Upper lobe of left lung (tissue), 6 donors: ENCODE data around the gene DEFB128. TPM values are rescaled to one million over a fixed set of nuclear protein-coding genes. Genes with fewer than 3 reads are reported as not detected.

Experiments used
- ATAC-seq, 2 donors: fragments of 200-7000 bp; cut with Tn5 transposase; one replicate each; pipeline ENCODE4 v1.9.1; 2022; ENCODE audit warnings: mild to moderate bottlenecking in 2 of 2, moderate library complexity in 2 of 2; ENCODE audit not compliant: low FRiP score in 2 of 2
- DNase-seq, 2 donors: peaks; one replicate each; pipeline ENCODE4 v3.0.0-alpha.2; 2019 to 2020
- H3K27ac ChIP-seq, 4 donors: fragments of 200-600 bp; sonication (generic); one replicate each; pipeline ENCODE4 v1.5.1; 2016 to 2019
- H3K27me3 ChIP-seq, 4 donors: fragments of 200-600 bp; sonication (generic); one replicate each; pipeline ENCODE4 v1.5.1; 2017 to 2019
- H3K36me3 ChIP-seq, 4 donors: fragments of 200-600 bp; sonication (generic); one replicate each; pipeline ENCODE4 v1.5.1; 2016 to 2019
- H3K4me1 ChIP-seq, 4 donors: fragments of 200-600 bp; sonication (generic); one replicate each; pipeline ENCODE4 v1.5.1; 2018 to 2019
- H3K4me3 ChIP-seq, 4 donors: fragments of 200-600 bp; sonication (generic); one replicate each; pipeline ENCODE4 v1.5.1; 2017 to 2019; ENCODE audit warnings: mild to moderate bottlenecking in 2 of 4, moderate library complexity in 1 of 4
- H3K9me3 ChIP-seq, 4 donors: fragments of 200-600 bp; sonication (generic); one replicate each; pipeline ENCODE4 v1.5.1; 2018 to 2019
- CTCF ChIP-seq, 6 experiments: fragments of 450-650 bp in 4 of 6; fragments of 200-600 bp in 2 of 6; sonication (generic) in 2 of 6; IDR thresholded peaks; one replicate each; pipeline ENCODE4 v1.5.1; 2016 to 2019; ENCODE audit warnings: antibody characterized with exemption in 6 of 6
- EP300 ChIP-seq, 4 donors: sonication (generic); formaldehyde crosslinking; IDR thresholded peaks; one replicate each; pipeline ENCODE4 v1.5.1; 2017; ENCODE audit warnings: antibody characterized with exemption in 4 of 4, control low read depth in 2 of 4
- POLR2A ChIP-seq, 4 donors: fragments of 450-650 bp; IDR thresholded peaks; one replicate each; pipeline ENCODE4 v1.5.1; 2016 to 2017; ENCODE audit warnings: antibody characterized with exemption in 4 of 4, mild to moderate bottlenecking in 2 of 4
- POLR2AphosphoS5 ChIP-seq, 2 donors: sonication (generic); formaldehyde crosslinking; IDR thresholded peaks; one replicate each; pipeline ENCODE4 v1.5.1; 2017; ENCODE audit warnings: antibody characterized with exemption in 2 of 2
- WGBS, 2 donors: methylation state at CpG; one replicate each; pipeline ENCODE4 v1.1.5; 2017 to 2018; 5-methylcytosine and 5-hydroxymethylcytosine counted together
- total RNA-seq, 6 donors: library from RNA; depleted of rRNA in 4 of 6; stranded (reverse); fragments of >200 nt in 4 of 6; gene quantifications; one replicate each; pipeline versions ENCODE4 v1.1.0 to v1.2.1, GENCODE V29; 2016 to 2021
- donor health status: DM: no; HTN: no; CAD: no; lungs with moderate emphysema.
- donor health status: DM: no; HTN: yes; CAD: no; lungs with severe emphysema.

DEFB128 gene
- total RNA-seq, 6 donors from 2014 or later, result not detected

- Histone ChIP-seq H3K4me1 (no peaks in the 10 kb centered on the region), H3K9me3 (no peaks in the 10 kb centered on the region), H3K4me3 (no peak overlapping the region), H3K27me3 (no peaks in the 10 kb centered on the region), H3K36me3 (no peaks in the 10 kb centered on the region), H3K27ac (no peak overlapping the region)
- TF ChIP-seq POLR2AphosphoS5 (IDR thresholded peaks at IDR 0.05) (no peak), EP300 (IDR thresholded peaks at IDR 0.05) (no peak), CTCF (IDR thresholded peaks at IDR 0.05) (no peak)
- ATAC-seq (no peak), DNase-seq (no peak)
- 82 to 88% methylated on average over 1 of the region's 1 CpG for WGBS, 2 donors
These were observed 8.7 kb upstream of the DEFB128 start for GRCh38 chr20:198225-198624.

GRCh38 chr20:187733-188132 lies 1.8 kb downstream of the DEFB128 start:
- Histone ChIP-seq H3K9me3 (peaks cover 0 to 4% (median 0%) of the 10 kb centered on the region in 4 donors), H3K27me3 (no peaks in the 10 kb centered on the region), H3K36me3 (no peaks in the 10 kb centered on the region), H3K4me1 (no peaks in the 10 kb centered on the region), H3K27ac (no peak overlapping the region), H3K4me3 (no peak overlapping the region)
- WGBS, 2 donors, result 65 to 77% methylated on average over 2 of the region's 2 CpGs
- ATAC-seq, result no peak
- DNase-seq, result no peak
- no peak for TF ChIP-seq POLR2AphosphoS5 (IDR thresholded peaks at IDR 0.05)
- no peak for TF ChIP-seq EP300 (IDR thresholded peaks at IDR 0.05)
- TF ChIP-seq CTCF (IDR thresholded peaks at IDR 0.05), result no peak
- TF ChIP-seq POLR2A (IDR thresholded peaks at IDR 0.05), result no peak

GRCh38 chr20:184288-184687 lies 5.2 kb downstream of the DEFB128 start:
- no peak for TF ChIP-seq EP300 (IDR thresholded peaks at IDR 0.05)
- TF ChIP-seq CTCF (IDR thresholded peaks at IDR 0.05), result no peak
- no peak for TF ChIP-seq POLR2A (IDR thresholded peaks at IDR 0.05)
- Histone ChIP-seq H3K9me3 (no peaks in the 10 kb centered on the region), H3K27ac (no peak overlapping the region), H3K36me3 (no peaks in the 10 kb centered on the region), H3K27me3 (no peaks in the 10 kb centered on the region), H3K4me1 (no peaks in the 10 kb centered on the region), H3K4me3 (no peak overlapping the region)
- DNase-seq (no peak), ATAC-seq (no peak)
- 66 to 78% methylated on average over 2 of the region's 2 CpGs for WGBS, 2 donors

- H3K27me3 ChIP-seq, result no peaks in the 10 kb centered on the region
- H3K9me3 ChIP-seq, result no peaks in the 10 kb centered on the region
- 81 to 83% methylated on average over 2 of the region's 2 CpGs for WGBS, 2 donors
- H3K27ac ChIP-seq, result no peak overlapping the region
- ATAC-seq (no peak), DNase-seq (no peak)
- H3K4me3 ChIP-seq, result no peak overlapping the region
- TF ChIP-seq POLR2AphosphoS5 (IDR thresholded peaks at IDR 0.05) (no peak), POLR2A (IDR thresholded peaks at IDR 0.05) (no peak), CTCF (IDR thresholded peaks at IDR 0.05) (no peak), EP300 (IDR thresholded peaks at IDR 0.05) (no peak)
- no peaks in the 10 kb centered on the region for H3K36me3 ChIP-seq
- no peaks in the 10 kb centered on the region for H3K4me1 ChIP-seq
These were observed 20.6 kb downstream of the DEFB128 start for GRCh38 chr20:168876-169275.

GRCh38 chr20:164618-165017 lies 24.9 kb downstream of the DEFB128 start:
- no peak for DNase-seq
- TF ChIP-seq POLR2AphosphoS5 (IDR thresholded peaks at IDR 0.05) (no peak), EP300 (IDR thresholded peaks at IDR 0.05) (no peak), CTCF (IDR thresholded peaks at IDR 0.05) (no peak), POLR2A (IDR thresholded peaks at IDR 0.05) (no peak)
- ATAC-seq, result no peak
- 53 to 54% methylated on average over 3 of the region's 3 CpGs for WGBS, 2 donors
- no peaks in the 10 kb centered on the region for H3K4me1 ChIP-seq
- H3K36me3 ChIP-seq, result no peaks in the 10 kb centered on the region
- no peaks in the 10 kb centered on the region for H3K9me3 ChIP-seq
- H3K4me3 ChIP-seq, result no peak overlapping the region
- no peaks in the 10 kb centered on the region for H3K27me3 ChIP-seq
- no peak overlapping the region for H3K27ac ChIP-seq
